Ishikawa (cell line): Measurements from ENCODE around the gene FOXN3.

Experiments
- CREB1 ChIP-seq: IDR thresholded peaks from 2 replicates; pipeline ENCODE4 v1.6.1; 2012; ENCODE audit warnings: low read depth
- MAX ChIP-seq: IDR thresholded peaks from 2 replicates; pipeline ENCODE4 v1.6.1; 2012
- RAD21 ChIP-seq: IDR thresholded peaks from 2 replicates; pipeline ENCODE4 v1.6.1; 2012; ENCODE audit warnings: low read depth
- TCF12 ChIP-seq: IDR thresholded peaks from 2 replicates; pipeline ENCODE4 v1.6.1; 2012; ENCODE audit warnings: low read depth
- TEAD4 ChIP-seq: IDR thresholded peaks from 2 replicates; pipeline ENCODE4 v1.6.1; 2012
- USF1 ChIP-seq: IDR thresholded peaks from 2 replicates; pipeline ENCODE4 v1.6.1; 2012

GRCh38 chr14:89377544-89377943 is 39.5 kb downstream of the FOXN3 start:
- TF ChIP-seq MAX (no peak), TCF12 (no peak), TEAD4 (no peak), CREB1 (no peak), RAD21 (no peak), USF1 (no peak)
